ENCODE results near the gene NTSR1.

Gene NTSR1

DNA sequence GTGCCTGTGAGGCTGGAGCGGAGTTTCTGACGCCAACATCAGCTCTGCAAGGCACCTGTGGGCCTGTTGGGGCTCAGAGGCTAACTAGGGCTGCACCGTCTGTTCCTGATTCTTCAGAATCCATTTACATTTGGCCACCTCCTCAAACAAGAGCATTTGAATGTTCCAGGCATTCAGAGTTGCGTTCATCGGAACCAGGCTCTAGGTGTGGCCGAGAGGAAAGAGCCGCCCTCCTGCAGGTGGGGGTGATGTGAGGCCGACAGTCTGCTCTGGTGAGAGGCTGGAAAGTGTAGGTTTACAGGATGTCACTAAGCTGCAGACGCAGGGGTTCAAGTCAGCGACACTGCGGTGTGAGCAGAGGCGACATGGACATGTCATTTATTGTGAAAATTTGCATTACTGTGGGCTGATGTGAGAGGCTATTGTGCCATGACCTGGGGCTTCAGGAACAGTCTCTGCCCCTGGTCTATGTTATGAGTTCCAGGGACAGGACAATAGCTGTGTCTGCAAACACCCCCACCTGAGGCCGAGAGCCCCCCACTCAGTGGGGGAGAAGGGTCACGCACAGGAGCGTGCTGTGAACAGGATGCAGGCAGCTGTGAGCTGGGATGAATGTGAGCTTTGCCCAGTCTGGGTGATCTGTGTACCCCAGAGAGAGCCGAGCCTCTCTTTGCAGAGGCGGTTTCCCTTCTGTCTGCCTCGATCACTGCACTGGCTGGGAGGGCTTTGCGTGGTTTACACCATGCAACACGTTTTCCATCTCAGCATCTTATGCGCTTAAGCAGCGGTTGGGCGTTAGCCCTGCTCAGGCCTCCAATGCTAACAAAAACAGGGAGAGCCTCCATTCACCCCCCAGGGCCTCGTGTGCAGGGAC is 45.3 kb upstream of the NTSR1 start:
- no peak for DNase-seq (ENCODE audit: low read depth)
- TF ChIP-seq CTCF (IDR thresholded peaks at IDR 0.05; ENCODE audit: low read depth, low read length, missing control alignments) = no peak
- no peak overlapping the region for H3K4me3 ChIP-seq (ENCODE audit: low read depth, low read length)
- in situ Hi-C loops (cut with HindIII; ENCODE audit: low sequenced_read_pairs) = loop anchor here (10.0 kb wide), 1 partner anchor 121 kb away; no protein-coding TSS in a partner anchor

DNA sequence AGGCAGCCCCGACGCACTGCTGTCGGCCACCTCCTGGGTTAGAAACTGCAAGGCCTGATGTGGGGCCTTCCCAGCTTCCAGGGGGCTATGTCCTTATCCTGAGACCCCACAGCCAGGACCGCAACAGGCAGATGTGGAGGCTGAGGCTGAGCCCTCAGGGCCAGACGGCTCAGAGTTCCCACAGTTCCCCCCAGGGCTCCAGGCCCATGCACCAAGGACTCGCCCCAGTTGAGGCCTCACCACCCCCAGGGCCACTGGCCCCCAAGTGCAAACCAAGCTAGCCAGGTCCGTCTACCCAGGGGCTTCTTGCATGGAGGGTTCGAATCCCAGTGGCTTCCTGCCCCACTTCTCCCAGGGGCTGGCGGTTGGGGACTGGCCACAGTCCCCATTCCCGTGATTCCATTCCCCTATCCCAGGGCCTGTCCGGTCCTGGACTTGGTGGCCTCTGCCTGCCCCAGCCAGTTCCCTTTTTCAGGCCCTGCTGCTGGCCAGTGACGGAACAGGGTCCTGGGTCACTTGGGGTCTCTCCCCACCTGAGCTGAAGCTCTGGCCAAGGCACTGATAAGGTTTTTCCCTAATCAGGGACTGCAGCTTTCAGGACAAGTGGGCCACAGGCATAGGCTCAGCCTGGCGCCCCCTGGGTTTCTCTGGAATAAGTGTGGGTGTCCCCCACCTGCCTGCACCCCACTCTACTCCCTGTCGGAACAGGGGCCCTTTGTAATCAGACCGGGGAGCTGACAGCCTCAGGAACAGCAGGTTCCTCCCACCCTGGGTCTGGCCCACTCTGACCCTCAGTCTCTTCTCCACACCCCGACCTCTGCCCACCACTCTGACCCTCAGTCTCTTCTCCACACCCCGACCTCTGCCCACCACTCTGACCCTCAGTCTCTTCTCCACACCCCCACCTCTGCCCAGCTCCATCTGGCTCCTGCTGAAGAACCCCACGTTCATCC is 44.3 kb upstream of the NTSR1 start:
- in situ Hi-C loops (cut with HindIII; ENCODE audit: low sequenced_read_pairs) = loop anchor here (10.0 kb wide), 1 partner anchor 121 kb away; no protein-coding TSS in a partner anchor
- no peak for TF ChIP-seq CTCF (IDR thresholded peaks at IDR 0.05; ENCODE audit: low read depth, low read length, missing control alignments)
- H3K4me3 ChIP-seq (ENCODE audit: low read depth, low read length) = no peak overlapping the region
- DNase-seq (ENCODE audit: low read depth) = no peak

GRCh38 chr20:62665153-62665754 is 43.4 kb upstream of the NTSR1 start:
- H3K4me3 ChIP-seq (ENCODE audit: low read depth, low read length) = no peak overlapping the region
- no peak for TF ChIP-seq CTCF (IDR thresholded peaks at IDR 0.05; ENCODE audit: low read depth, low read length, missing control alignments)
- no peak for DNase-seq (ENCODE audit: low read depth)
- in situ Hi-C loops (cut with HindIII; ENCODE audit: low sequenced_read_pairs) = loop anchor here (5.0 to 10.0 kb wide), 2 partner anchors 42 to 120 kb away; partner anchors contain the start of gene NTSR1

DNA sequence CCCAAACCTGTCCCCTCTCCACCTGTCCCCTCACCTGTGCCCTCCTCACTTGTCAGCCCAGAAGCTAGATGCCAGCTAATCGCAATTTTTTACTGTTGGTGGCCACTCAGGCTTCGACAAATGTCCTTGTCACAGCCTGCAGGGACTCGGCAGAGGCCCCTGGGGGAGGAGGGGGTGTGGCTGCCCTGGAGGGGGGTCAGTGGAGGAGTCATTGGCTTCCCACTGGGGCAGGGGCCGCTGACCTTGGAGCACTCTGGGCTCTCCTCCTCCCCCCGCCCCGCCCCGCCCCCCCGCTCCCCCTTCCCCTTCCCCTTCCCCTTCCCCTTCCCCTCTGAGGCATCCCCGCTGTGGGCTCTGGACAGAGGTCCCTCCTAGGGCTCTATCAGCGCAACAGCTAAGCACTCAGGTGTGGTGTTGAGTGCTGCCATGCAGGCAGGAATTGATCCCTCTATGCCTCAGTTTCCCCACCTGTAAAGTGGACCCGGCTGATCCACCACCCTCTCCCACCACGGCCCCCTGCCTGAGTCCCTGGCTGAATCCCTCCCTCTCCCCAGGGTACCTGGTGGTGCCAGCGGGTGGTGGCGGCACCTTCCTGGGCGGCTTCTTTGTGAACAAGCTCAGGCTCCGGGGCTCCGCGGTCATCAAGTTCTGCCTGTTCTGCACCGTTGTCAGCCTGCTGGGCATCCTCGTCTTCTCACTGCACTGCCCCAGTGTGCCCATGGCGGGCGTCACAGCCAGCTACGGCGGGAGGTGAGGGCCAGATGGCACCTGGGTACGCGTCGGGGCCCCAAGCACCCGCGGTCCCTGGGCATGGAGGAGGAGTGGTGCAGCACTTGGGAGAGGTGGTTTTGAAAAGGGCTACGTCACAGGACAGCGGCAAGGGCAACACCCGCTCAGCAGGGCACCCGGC is 42.6 kb upstream of the NTSR1 start:
- DNase-seq (ENCODE audit: low read depth) = no peak
- H3K4me3 ChIP-seq (ENCODE audit: low read depth, low read length) = no peak overlapping the region
- no peak for TF ChIP-seq CTCF (IDR thresholded peaks at IDR 0.05; ENCODE audit: low read depth, low read length, missing control alignments)
- in situ Hi-C loops (cut with HindIII; ENCODE audit: low sequenced_read_pairs) = loop anchor here (5.0 to 10.0 kb wide), 2 partner anchors 41 to 119 kb away; partner anchors contain the start of gene NTSR1

DNA sequence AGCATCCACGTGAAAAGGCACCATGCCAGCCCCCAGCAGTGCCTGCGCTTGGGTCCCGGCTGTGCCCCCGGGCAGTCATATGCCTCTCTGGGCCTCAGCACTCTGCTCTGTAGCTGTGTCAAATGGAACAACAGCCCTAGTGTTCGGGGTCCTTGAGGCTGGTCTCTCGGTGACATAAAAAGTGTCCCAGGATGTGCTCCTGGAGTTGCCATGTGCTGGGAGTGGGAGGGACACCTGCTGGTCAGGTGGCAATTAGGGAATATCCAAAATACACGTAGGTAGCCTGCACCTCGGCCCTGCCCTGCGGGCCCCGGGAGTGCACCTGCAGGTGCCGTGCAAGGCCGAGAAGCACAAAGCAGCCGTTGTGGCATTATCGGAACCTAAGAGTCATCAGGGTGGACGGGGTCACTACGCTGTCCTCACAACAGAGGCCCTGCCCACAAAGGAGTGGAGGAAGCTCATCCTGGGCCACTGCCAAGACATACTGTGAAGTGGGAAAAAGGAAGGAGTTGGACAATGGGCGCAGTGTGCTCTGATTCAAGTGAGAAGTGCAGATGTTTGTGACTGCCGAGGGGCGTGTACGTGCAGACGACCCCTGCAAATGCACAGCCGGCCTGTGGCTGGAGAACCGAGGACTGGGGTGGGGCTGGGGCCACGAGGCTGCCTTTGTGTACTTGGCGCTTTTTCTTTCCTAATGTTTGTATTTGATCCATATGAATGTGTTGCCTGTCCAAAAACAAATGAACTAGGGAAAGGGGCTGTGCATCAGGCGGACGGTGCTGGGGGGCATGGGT is 41.7 kb upstream of the NTSR1 start:
- DNase-seq (ENCODE audit: low read depth) = no peak
- H3K4me3 ChIP-seq (ENCODE audit: low read depth, low read length) = no peak overlapping the region
- TF ChIP-seq CTCF (IDR thresholded peaks at IDR 0.05; ENCODE audit: low read depth, low read length, missing control alignments) = no peak
- in situ Hi-C loops (cut with HindIII; ENCODE audit: low sequenced_read_pairs) = loop anchor here (5.0 to 10.0 kb wide), 2 partner anchors 40 to 118 kb away; partner anchors contain the start of gene NTSR1
